Activated T-helper 9 cell treated with anti-CD3 and anti-CD28 coated beads, Interleukin-2, amount 50 U/mL, for 16 hours (primary cell): ENCODE measurements around the gene LDHD.

Experiments used
- DNase-seq: peaks from one replicate; pipeline ENCODE4 v3.0.0-alpha.2; 2020; ENCODE audit warnings: low read depth

The LDHD gene

DNA sequence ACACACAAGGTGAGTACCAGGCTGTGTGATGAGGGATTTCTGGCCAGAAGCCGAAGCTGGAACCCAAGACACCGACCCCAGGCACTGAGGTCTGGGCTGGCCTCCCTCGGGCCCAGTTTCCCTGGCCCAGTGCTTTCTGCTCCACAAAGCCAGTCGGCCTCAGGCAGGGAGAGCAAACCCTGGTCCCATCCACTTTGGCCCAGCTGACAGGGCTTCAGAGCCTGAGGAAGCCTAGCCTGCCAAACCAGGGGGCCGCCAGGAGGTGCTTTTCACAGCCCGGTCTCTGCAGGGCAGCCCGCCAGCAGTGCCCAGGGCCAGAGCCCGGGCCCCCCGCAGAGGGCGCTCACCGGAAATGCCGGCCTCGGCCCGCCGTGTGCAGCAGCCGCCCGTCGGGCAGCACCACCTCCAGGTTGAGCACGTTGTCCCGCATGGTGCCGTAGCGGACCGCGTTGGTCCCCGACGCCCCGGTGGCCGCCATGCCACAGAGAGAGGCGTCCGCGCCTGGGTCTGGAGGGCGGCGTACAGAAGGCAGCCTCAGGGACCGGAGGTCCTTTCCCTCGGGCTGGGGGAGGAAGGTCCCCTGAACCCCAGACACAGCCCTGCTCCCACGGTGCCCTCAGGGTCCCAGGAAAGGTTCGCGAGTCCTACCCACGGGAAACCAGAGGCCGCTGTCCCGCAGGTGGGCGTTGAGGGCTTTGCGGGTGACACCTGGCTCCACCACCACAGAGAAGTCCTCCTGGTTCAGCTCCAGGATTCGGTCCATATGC, 2.2 kb downstream of the LDHD start:
- DNase-seq, result no peak

DNA sequence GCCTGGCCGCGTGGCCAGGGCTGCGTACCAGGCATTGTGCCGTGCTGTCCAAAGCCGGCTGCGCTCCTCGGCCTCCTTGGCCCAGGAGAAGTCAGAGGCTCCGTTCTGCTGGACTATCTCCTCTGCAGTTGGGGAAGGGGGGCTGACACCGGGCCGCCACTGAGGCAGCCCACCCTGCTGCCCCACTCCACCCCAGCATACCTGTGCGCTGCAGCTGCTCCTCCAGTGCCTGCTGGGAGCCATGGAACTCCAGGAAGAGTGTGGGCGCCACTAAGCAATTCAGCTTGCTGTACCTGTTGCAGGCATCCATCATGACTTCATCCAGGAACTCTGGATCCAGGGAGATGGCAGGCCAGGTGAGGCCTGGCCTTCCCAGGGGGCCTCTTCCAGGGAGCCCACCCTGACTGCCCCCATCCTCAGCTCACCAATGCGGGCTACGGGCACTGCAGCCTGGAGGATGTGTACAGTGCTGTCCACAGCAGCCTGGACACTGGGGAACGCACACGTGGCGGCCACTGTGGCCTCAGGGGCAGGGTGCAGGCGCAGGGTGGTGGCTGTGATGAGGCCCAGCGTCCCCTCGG, 2.9 kb downstream of the LDHD start:
- DNase-seq, result no peak

DNA sequence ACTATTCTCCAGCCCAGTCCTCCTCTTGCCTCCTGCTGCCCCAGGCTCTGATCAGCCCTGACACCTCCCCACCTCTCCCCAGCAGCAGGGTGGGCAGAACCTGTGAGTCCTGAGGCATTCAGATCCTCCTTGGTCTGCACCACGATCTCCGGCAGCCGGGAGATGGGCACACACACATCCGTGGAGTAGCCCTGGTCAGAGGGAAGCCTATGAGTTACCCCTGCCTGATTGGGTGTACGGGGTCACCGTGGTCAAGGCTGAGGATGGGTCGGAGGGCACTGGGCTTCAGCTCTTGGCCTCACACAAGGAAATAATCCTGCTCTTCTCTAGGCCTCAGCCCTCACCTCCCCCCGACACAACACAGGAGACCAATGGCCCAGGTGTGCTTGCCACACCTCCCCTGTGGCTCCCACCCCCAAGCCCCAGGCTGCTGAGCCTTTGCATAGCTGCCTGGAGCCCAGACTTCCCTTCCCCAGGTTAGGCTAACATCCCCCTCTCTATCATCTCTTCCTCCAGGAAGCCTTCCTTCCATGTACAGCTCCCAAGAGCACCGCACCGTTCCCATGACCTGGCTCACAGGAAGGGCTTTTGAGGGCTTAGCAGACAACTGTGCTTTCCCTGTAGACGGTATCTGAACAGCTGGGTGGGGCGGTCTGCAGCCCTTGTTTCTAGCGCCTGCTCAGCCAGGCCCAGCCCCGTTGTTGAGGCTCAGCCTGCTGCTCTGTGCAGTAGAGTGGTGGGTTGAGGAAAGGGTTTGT, 3.7 kb downstream of the LDHD start:
- DNase-seq, result no peak

- DNase-seq, result no peak
Observed at GRCh38 chr16:75111961-75112733, 4.4 kb downstream of the LDHD start.

- DNase-seq, result no peak
Observed at GRCh38 chr16:75111514-75111940, 5.1 kb downstream of the LDHD start.

DNA sequence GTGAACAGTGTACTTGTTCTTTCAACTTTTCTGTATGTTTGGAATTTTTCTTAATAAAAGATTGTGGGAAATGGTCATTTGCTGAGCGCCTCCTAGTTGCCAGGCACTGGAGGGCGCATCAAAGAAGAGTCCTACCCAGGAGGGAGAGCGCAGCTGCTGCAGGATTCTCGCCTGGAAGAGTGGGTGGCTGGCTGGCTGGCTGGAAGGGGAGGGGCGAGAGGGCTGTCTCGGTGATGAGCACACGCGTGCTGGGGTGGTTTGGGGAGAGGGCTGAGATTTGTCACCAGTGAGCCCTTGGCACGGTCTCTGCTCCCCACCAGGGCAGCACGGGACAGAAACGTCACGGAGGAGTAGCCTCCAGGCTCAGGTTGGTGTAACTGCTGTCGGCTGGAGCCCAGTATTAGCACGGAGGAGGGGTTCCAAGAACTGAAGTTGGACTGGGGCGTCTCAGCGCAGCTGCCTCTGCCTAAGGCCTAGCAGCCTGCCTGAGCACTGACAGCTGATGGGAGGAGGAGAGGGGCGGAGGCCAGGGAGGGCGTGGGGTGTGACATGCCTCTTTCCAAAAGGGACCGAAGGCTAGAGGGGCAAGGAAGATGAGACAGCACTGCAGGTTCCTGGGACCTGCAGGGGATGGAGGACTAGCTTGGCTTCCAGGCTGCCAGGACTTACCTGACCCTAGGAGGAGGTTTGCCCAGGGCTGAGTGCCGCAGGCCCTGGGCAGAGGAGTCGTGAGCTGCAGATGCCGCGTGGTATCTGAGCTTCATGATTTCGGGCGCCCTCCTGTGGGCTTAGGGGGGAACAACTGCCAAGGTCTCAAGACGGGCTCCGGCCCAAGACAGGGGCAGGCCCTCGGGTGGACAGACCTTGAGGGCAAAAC, 5.7 kb downstream of the LDHD start:
- DNase-seq, result peak; percentile 76

DNA sequence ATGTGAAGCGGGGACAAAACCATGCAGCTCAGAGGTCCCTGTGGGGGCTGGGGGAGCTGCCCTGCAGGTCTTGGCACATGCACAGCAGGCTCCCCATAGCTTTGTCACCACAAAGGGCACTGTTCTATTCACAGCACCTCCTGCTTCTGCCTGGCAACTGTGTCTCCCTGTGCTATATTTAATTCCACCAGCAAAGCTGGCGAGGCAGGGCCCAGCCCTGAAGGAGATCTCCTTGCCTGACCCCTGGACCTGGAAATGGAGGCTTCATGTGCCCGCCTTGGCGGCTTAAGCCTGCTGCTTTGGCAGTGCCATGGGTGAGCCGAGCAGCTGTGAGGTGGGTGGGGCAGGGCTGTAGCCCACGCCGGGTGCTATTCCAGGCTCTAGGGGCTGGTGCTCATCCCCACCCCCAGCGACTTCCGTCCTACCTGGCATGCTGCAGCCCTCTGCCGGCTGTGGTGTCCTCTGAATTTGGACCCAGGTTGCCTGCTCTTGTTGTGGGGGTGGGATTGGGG, 6.8 kb downstream of the LDHD start:
- DNase-seq, result no peak

DNA sequence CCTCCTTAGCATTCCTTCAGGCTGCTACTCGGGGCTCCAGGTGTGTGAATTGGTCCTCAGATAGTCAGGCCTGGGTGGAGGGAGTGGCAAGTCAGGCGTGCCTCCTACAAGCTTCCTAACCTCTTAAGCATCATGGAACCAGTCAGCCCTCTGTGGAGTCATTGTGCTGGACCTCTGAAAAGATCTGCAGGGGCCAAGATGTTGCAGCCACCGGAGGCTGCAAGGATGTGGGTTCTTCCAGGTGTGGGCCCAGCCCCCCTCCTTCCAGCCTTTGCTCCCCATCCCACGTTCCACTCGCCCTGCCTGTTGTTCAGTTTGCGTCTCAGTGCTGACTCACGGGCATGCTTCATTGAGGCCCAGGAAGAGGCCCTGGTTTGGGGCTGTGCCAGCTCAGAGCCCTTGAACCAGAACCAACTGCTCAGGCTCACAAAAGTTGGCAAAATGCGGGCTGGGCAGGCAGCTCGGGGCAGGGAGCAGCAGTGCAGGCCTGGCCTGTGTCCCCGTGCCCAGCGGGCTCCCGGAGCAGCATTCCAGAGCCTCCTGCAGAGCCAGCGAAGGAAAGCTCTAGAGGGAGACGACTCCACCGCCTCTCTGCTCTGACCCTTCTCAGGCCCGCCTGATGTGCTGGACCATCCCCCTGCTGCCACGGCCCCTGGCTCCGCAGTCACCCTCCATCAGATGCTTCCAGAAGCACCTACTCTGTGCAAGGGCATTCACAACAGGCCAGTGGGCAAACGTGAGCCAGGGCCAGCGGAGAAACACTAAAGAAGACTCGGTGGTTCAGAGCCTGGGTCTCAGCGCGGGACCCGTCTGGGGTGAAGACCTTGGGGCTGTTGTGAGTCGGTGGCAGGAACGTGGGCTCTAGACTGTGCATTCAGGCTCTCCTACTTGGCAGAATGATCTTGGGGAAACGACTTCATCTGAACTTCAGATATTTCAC, 7.5 kb downstream of the LDHD start:
- peak; percentile 72 for DNase-seq

- DNase-seq, result no peak
Observed at GRCh38 chr16:75107505-75107904, 9.1 kb downstream of the LDHD start.

GRCh38 chr16:75106351-75107274, 10.0 kb downstream of the LDHD start:
- no peak for DNase-seq

DNA sequence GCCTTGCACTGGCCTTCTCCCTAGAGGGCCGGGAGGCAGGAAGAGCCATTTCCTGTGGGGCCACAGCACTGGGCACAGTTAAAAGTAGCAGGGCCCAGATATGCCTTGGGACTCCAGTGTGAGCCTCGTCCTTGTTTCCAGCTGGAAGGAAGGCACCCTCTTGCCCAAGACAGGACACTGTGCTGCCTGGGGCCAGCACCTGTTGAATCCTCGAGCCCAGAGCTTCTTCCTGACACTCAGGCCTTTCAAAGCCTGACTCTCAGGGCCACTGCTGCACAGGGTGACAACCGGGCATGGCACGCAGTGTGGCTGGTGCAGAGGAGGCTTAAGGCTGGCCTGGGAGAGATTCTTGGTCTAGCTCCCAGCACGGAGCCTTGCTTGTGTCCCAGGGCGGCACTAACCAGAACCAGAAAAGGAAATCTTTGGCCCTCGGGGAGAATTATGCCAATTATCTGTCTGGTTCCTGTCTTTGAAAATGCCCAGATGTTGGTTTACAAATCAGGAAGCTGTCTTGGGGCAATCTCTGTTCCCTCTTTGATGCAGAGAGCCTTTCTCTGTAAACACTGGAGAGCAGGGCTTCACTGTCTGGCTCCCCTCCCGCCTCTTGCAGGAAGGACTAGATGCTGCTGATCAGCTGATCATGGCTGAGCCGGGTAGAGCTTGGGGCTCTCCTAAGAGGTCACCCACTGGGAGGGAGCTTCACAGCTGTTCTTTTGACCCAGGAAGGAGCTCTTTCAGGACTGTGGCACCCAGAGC, 11.1 kb downstream of the LDHD start:
- DNase-seq, result no peak

- DNase-seq, result no peak
Observed at GRCh38 chr16:75104836-75105235, 11.7 kb downstream of the LDHD start.

DNA sequence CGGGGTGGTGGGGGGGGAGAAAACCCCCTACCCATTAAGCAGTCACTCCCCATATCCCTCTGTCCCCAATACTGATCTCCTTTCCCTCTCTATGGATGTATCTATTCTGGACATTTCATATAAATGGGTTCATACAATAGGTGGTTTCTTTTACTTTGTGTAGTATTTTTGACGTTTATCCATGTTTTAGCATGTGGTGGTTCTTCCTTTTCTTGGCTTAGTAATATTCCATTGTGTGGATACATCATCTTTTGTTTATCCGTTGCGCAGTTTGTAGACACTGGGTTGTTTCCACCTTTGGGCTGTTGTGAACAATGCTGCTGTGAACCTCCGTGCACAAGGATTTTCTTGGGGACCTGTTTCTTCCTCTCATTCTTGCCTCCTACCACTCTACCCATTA, 12.6 kb downstream of the LDHD start:
- DNase-seq, result no peak

- DNase-seq, result no peak
Observed at GRCh38 chr16:75102595-75102994, 14.0 kb downstream of the LDHD start.

DNA sequence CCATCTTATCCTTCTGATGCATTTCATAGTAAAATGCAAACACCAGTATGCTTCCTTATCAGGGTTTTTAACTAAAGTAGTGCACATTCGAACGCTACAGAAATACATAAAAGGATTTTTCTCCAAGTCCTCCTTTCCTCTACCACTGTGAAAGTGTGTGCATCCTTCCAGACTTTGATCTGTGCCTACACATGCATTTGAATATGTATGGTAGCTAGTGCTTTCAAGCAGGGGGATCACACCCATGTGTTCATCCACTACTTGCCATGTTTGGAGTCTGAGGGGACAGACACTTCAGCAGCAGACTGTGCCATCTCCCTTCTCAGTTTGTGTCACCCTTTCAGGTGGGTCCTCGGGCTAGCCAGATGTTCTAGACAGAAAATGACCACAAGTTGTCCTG, 14.9 kb downstream of the LDHD start:
- no peak for DNase-seq

DNA sequence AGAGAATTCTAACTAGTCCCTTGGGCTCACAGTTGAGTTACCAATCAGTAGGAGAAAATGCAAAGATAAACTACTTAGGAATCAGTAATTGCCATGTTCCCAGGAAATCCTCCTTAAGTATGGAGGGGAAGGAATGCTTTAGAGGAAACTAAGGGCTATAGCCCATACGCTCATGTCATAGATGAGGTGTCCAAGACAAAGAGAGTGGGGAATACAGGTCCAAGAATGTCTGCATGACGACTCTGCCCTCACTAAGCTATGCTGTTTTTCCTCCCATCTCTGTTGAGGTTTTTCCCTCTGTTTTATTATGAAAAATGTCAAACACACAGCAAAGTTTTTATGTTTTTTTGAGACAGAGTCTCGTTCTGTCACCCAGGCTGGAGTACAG, 16.0 kb downstream of the LDHD start:
- no peak for DNase-seq

- DNase-seq, result peak; percentile 24
Observed at GRCh38 chr16:75099738-75100602, 16.6 kb downstream of the LDHD start.
